ENCODE measurements around the gene TPX2. TPM values are rescaled to one million over a fixed set of nuclear protein-coding genes. Genes with fewer than 3 reads are reported as not detected.

TPX2 gene
- total and polyA plus RNA-seq, 2 of the 8 experiments (the other 6 are each of a cell fraction or from before 2014, with no cell fraction given), result 43.6 to 125 TPM

DNA sequence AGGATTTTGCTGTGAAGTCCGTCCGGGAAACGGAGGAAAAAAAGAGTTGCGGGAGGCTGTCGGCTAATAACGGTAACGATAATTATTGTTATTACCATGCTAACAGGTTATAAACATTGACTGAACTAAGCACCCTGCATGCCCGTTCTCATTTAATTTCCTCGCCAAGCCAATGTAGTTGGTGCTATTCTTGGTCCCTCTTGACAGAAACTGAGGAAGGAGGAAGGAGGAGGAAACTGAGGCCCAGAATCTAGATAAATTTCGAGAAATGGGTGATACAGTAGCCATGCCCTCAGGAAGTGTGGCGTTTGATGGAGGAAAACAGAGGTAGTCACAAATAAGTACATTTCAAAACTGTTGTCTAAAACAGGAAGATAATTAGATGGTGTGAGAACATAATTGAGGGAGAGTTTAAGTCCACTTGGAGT is 474 bp downstream of the TPX2 start:
- H4K5ac ChIP-seq (ENCODE audit: insufficient read length, low read depth, low read length), result peak overlapping the region; percentile 49
- H2BK20ac ChIP-seq (ENCODE audit: low read length), result no peak overlapping the region
- no peak for DNase-seq (ENCODE audit: low read depth in 1 of 2, low spot score in 2 of 2)
- H3K4me2 ChIP-seq (ENCODE audit: insufficient read depth in 1 of 2, low read depth in 2 of 2, low read length in 2 of 2), result peak overlapping the region; percentile 84 to 88
- no peak overlapping the region for H2BK15ac ChIP-seq (ENCODE audit: low read length)
- peak overlapping the region; percentile 57; the same call in 1 of the 2 replicates for H3K27ac ChIP-seq (ENCODE audit: low read depth, low read length)
- peak overlapping the region; percentile 73 for H3K4ac ChIP-seq (replicated peaks; ENCODE audit: insufficient read length, low read depth, low read length)
- no peaks in the 10 kb centered on the region for H3K79me1 ChIP-seq (ENCODE audit: low read depth, low read length)
- no peak overlapping the region for H2BK120ac ChIP-seq (replicated peaks; ENCODE audit: low read depth, low read length)
- no peaks in the 10 kb centered on the region; the same call in none of the 2 replicates for H3K23me2 ChIP-seq (ENCODE audit: low read depth, low read length)
- peaks cover 15 to 42% of the 10 kb centered on the region in 2 experiments for H3K79me2 ChIP-seq (ENCODE audit: control insufficient read depth in 1 of 2, insufficient read depth in 2 of 2, low read length in 2 of 2)
- H2BK5ac ChIP-seq (ENCODE audit: low read depth, low read length), result peak overlapping the region; percentile 69; the same call in 1 of the 2 replicates
- peak overlapping the region; percentile 64 for H2AFZ ChIP-seq (ENCODE audit: low read length)
- peak overlapping the region; percentile 78 to 99 (median 82) for H3K4me3 ChIP-seq (ENCODE audit: extremely low read depth in 1 of 4, insufficient read depth in 2 of 4, low read depth in 3 of 4, low read length in 4 of 4)
- H3K9me3 ChIP-seq (ENCODE audit: insufficient read depth in 2 of 2, low read depth in 1 of 2, low read length in 1 of 2), result no peaks in the 10 kb centered on the region
- H3K27me3 ChIP-seq (replicated peaks in 1 of 4; ENCODE audit: control insufficient read depth in 3 of 4, extremely low read depth in 1 of 4, insufficient read depth in 3 of 4, low read length in 3 of 4), result no peaks in the 10 kb centered on the region; a peak in 1 of 7 replicates
- 0 out of 2 replicates have a peak overlapping the region, but pooled peaks have one; percentile 55 for H3K18ac ChIP-seq (ENCODE audit: extremely low read depth, low read length)
- H3K4me1 ChIP-seq (replicated peaks in 1 of 4; ENCODE audit: control insufficient read depth in 3 of 4, insufficient read depth in 4 of 4, low read length in 3 of 4), result peaks cover 0 to 8% (median 2%) of the 10 kb centered on the region in 4 experiments; a peak in 3 of 7 replicates
- ChIA-PET CTCF (ENCODE audit: partially characterized antibody) (interaction anchor here (1.0 to 4.6 kb wide), 8 partner anchors 12 to 127 kb away, joined by 3 to 27 read pairs (median 4); no protein-coding TSS in a partner anchor), POLR2A (ENCODE audit: partially characterized antibody) (interaction anchor here (0.7 to 2.2 kb wide), 4 partner anchors 16 to 134 kb away, joined by 3 to 8 read pairs (median 6); partner anchors contain the start of genes BCL2L1 and ID1)
- peak overlapping the region; percentile 46 to 80 (median 66) for H3K9ac ChIP-seq (replicated peaks in 1 of 4; ENCODE audit: extremely low read depth in 1 of 4, low read depth in 3 of 4, low read length in 3 of 4)
- H3K14ac ChIP-seq (ENCODE audit: insufficient read length), result peak overlapping the region; percentile 9
- no peak overlapping the region for H2BK12ac ChIP-seq (ENCODE audit: low read depth, low read length)
- whole genome bisulfite sequencing, 2 experiments (ENCODE audit: extremely low coverage in 1 of 2, insufficient coverage in 1 of 2, insufficient read length in 1 of 2, insufficient replicate concordance in 2 of 2, low coverage in 1 of 2, low lambda C conversion rate in 2 of 2, missing lambda C conversion rate in 1 of 2), result 1% methylated on average over 11 of the region's 11 CpGs; no CpG with 5 or more reads in 1 of the 2 experiments
- H3K56ac ChIP-seq (replicated peaks; ENCODE audit: insufficient read length, low read depth, low read length), result peak overlapping the region; percentile 78
- no peak overlapping the region for H3K23ac ChIP-seq (ENCODE audit: insufficient read length)
- peaks cover 0 to 4% of the 10 kb centered on the region in 2 experiments for H4K20me1 ChIP-seq (replicated peaks in 1 of 2; ENCODE audit: control insufficient read depth in 1 of 2, insufficient read depth in 2 of 2, low read length in 2 of 2)
- no peak overlapping the region for H4K8ac ChIP-seq (ENCODE audit: extremely low read depth, insufficient read depth, low read length)
- no peak for FAIRE-seq
- H4K91ac ChIP-seq (replicated peaks; ENCODE audit: insufficient read length, low read length), result peak overlapping the region; percentile 41
- H3K36me3 ChIP-seq (ENCODE audit: control insufficient read depth in 2 of 4, insufficient read depth in 4 of 4, low read length in 3 of 4), result peaks cover 5 to 16% (median 11%) of the 10 kb centered on the region in 4 experiments; a peak in 5 of 8 replicates
- no peak overlapping the region for H2AK5ac ChIP-seq (ENCODE audit: low read depth, low read length)
- TF ChIP-seq KDM1A (IDR thresholded peaks at IDR 0.05; ENCODE audit: borderline replicate concordance, low read length), result peak; percentile 72; the same call in 1 of the 2 replicates
- TF ChIP-seq TAF7 (optimal IDR thresholded peaks at IDR 0.05; ENCODE audit: borderline replicate concordance, low read depth, low read length), result no peak
- no peak for TF ChIP-seq ZNF274 (IDR thresholded peaks at IDR 0.05; ENCODE audit: borderline replicate concordance, extremely low read depth, low read length)
- no peak for TF ChIP-seq GABPA (IDR thresholded peaks at IDR 0.05; ENCODE audit: borderline replicate concordance, insufficient read depth, low read length)
- TF ChIP-seq PHF8 (conservative IDR thresholded peaks at IDR 0.05; ENCODE audit: low read depth, low read length), result no peak; the same call in 1 of the 2 replicates
- TF ChIP-seq SAP30 (IDR thresholded peaks at IDR 0.05; ENCODE audit: insufficient read depth, insufficient replicate concordance, low read length), result peak; percentile 88
- no peak for TF ChIP-seq SP4 (IDR thresholded peaks at IDR 0.05; ENCODE audit: low read length)
- no peak for TF ChIP-seq CHD2 (IDR thresholded peaks at IDR 0.05; ENCODE audit: low read length)
- no peak for TF ChIP-seq RAD21 (IDR thresholded peaks at IDR 0.05 in 1 of 2, conservative IDR thresholded peaks at IDR 0.05 in 1 of 2; ENCODE audit: low read depth in 2 of 2, low read length in 2 of 2)
